GM18498 (cell line): ENCODE data around the gene UCN3.

ENCODE experiments used
- ATAC-seq: cut with Tn5 transposase; IDR thresholded peaks from one replicate; pipeline ENCODE4 v1.9.1; 2021; ENCODE audit warnings: mild to moderate bottlenecking, moderate library complexity; ENCODE audit not compliant: unreplicated experiment

The UCN3 gene, protein sequence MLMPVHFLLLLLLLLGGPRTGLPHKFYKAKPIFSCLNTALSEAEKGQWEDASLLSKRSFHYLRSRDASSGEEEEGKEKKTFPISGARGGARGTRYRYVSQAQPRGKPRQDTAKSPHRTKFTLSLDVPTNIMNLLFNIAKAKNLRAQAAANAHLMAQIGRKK

DNA sequence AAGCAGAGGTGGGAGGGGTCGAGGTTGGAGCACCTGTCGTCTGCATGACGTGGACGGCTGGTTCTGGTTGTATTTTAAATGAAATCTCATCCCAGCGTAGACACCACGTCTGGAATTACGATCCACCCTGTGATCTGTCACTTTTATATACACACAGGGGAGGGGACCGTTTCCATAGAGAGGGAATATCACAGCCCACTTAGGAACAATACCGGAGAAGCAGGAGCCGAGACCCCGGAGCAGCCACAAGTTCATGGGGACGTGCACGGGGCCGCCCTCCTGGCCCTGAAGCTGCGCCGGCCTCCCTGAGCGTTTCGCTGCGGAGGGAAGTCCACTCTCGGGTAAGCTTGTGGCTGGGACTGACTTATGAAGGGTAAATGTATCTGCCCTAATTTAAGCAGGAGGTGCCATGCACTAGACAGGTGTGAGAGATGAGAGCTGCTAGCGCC, at the start of gene UCN3:
UCN3 (plus strand) TSS at position 77 of the 449 bp plus-strand sequence. CDS start 8,755 bp downstream, outside the sequence.
- no peak for ATAC-seq

DNA sequence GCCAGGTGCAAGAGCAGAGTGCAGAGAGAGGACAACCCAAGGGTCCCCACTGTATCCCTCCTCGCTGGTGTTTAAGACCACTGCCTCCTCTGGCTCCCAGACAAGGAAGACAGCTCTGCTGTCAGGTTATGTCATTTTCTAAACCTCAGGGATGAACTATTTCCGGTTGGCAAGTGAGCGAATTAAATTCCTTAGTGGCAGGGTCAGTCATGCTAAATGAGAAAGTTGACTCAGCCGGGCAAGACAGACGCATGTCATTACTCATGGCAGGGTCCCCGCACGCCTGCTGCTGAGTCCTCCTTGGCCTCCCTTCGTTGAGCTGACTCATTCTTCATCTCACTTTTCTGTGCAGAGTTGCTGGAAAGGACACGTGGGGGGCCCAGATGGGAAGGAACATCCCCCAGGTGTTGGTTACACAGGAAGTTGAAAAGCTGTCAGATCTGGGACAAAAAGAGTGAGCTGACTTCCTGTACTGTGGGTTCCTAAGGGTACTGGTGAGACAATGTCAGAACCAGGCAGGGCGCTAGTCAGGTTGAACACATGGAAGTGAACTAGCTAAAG, 47.1 kb upstream of the UCN3 start:
- no peak for ATAC-seq

- no peak for ATAC-seq
These were observed 46.6 kb upstream of the UCN3 start for GRCh38 chr10:5318148-5318547.

GRCh38 chr10:5319863-5320262, 44.9 kb upstream of the UCN3 start:
- no peak for ATAC-seq

DNA sequence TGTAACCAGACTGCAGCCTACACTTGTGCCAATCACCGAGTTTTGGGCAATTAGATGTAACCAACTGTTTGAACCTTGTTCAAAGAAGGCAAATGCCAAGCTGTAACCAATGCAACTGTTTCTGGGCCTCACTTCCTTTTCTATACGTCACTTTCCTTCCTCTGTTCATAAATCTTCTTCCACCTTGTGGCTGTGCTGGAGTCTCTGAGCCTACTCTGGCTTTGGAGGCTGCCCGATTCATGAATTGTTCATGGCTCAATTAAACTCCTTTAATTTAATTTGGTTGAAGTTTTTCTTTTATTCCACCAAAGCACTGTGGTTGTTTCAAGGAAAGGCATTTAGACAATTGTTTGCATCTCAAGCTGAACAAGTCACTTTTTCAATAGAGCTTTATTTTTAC, 43.5 kb upstream of the UCN3 start:
- ATAC-seq = no peak

DNA sequence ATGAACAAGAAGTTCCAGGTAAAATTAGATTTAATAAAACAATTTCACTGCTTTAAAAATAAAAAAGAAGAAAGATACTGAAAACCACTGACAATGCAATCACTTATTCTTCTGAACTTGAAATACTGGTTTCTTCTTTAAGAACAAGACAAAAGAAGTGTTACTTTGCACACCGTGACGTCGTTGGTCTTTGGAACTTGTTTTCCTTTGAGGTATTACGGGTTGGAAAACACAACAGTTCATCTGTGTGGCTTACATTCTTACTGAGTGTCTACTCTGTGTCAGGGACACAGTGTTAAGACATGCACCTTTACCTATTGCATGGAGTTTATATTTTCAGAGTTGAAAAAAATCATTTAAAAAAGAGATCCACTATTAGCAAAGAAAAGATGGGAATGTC, 41.3 kb upstream of the UCN3 start:
- ATAC-seq = no peak

- no peak for ATAC-seq
These were observed 39.7 kb upstream of the UCN3 start for GRCh38 chr10:5325076-5325475.

- no peak for ATAC-seq
These were observed 30.4 kb upstream of the UCN3 start for GRCh38 chr10:5334196-5334880.

- no peak for ATAC-seq
These were observed 26.8 kb upstream of the UCN3 start for GRCh38 chr10:5338010-5338409.

GRCh38 chr10:5343092-5343491, 21.7 kb upstream of the UCN3 start:
- no peak for ATAC-seq

- peak; percentile 64 for ATAC-seq
These were observed 21.2 kb upstream of the UCN3 start for GRCh38 chr10:5343561-5343960.

DNA sequence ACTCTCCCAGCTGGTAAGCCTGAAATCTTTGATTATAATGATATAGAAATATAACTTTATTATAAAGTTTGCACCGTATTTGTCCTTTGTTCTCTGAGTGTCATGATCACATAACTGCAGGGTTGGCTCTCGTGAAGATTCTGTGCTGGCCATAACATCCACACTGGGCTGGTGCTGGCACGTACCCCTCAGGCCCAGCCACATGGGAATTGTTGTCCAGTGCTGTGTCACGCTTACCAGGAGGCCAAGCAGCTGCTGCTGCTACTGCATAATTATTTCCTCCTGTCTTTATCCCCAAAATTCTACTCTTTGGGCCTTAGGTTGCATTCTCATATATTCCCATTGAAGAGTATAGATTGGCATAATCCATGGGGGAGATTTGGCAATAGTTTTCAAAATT, 20.8 kb upstream of the UCN3 start:
- no peak for ATAC-seq

DNA sequence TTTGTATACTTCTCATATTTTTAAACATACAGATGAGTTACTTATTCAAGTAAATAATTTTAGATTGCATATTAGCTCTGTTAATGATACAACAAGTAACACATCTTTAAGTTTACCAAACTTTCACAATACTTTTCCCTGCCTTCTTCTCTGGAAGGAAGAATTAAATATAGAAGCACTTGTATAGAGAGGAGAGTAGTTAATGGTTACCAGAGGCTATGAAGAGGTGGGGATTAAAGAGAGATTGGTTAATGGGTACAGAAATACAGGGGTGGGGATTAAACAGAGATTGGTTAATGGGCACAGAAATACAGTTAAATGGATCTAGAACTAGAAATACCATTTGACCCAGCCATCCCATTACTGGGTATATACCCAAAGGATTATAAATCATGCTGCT, 20.0 kb upstream of the UCN3 start:
- no peak for ATAC-seq

DNA sequence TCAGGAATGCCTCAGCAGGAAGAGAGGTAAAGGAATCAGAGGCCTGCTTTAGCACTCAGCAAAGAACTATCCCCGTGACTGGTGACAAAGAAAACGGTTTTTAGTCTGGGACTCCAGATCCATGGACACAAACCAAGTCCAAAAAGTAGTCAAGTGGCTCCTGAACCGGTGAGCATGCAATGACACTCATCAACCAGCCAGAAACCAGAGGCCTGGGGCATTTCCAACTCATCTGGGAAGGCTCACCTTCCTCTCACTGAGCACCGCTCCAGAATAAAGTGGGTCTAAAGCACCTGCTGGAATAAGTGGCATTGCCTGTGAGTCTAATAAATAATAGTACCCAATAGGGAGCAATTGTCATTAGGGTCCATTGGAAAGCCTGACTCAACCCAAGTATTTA, 17.9 kb upstream of the UCN3 start:
- ATAC-seq = no peak

- ATAC-seq = no peak
These were observed 15.4 kb upstream of the UCN3 start for GRCh38 chr10:5349362-5349761.

DNA sequence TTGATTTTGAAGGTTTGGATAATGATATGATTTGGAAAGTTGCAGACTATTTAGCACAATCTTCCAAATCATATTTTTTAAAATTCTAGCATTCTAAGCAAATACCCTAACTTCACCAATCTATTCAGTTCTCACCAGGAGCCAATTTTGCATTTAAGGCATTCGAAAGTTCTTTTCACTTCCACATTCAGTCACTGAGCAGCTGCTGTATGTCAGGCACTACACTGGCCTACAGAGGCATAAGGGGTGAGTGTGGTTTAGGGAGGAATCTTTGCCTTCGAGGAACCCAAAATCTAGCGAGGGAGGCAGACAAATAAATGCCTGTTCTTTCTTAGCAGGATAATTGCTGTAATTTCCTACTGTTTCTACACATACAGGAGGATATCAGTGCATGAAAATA, 10.7 kb upstream of the UCN3 start:
- ATAC-seq = peak; percentile 71

GRCh38 chr10:5355594-5356301, 9.0 kb upstream of the UCN3 start:
- ATAC-seq = no peak

DNA sequence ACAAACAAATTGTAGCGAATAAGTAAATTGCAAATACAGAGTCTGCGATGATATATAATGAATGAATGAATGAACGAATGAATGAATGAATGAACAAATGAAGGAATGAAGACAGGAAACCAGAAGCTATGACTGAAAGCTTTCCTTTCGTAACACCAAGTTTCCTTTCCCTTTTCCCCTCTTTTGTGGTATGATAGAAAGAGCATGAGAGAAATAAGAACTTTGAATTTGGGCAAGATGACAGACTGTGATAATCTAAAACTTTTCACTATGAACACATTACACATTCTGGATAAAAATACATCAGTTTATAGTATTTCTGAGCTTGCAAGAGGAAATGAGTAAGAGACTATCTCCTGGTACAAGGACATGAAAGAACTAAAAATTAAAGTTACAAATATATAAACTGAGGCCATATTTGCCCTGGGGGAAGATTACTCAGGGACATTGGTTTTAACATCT, 8.4 kb upstream of the UCN3 start:
- no peak for ATAC-seq

- no peak for ATAC-seq
These were observed 4.3 kb upstream of the UCN3 start for GRCh38 chr10:5360318-5360915.

GRCh38 chr10:5361966-5362365, 2.8 kb upstream of the UCN3 start:
- no peak for ATAC-seq

DNA sequence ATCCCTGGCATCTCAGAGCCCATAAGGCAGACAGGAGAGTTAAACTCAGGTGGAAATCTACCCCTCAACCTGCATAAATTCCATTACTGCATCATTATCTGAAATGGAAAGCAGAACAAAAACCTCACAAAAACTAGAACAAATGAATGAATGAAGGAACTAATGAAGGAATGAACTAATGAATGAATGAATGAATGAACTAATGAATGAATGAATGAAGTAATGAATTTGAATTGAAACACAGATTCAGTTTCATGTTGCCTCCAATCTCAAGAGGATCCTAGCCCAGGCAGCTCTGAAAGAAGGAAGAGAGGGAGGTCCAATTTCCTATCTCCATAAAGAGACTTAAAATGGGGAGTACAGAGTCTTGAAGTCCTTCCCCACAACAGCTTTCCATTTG, 1.9 kb upstream of the UCN3 start:
- ATAC-seq = no peak
